ENCODE results near the gene PTPRN2.
"Not testable (repeated sequence)": the region's sequence is repeated elsewhere in the genome, so short reads cannot be mapped to it uniquely, and the experiment has no call there.

Gene PTPRN2

DNA sequence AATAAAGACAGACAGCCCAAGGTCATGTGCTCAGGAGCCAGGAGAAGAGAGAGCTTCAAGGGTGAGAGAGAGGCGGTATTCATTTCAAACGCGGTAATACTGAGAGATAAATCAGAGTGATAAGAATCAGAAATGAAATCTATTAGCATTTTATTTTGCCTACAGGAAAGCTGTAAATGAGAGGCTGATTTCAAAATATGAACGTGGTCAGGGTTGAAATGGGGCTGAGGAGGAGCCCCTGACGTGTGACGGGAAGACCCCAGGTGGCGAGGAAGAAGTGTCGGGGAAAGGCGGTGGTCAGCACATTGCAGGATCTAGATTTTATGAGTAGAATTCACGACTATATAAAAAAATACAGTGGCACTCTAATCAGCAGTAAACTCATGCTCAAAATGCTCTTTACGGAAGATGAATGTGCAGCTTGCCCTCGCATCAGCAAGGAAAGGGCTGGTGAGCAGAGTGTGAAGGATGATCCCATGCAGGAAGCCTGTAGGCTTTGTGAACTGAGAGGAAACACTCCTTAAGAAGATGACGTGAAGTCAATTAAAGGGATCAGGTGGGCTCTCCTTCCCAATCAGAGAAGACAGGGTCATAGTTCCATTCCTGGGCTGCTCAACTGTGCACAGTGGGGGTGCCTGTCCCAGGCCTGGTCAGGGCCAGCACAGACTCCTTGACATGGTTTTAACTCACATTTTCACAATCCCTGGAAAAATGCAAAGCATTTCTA, 360.2 kb downstream of the PTPRN2 start:
- no peaks in the 10 kb centered on the region for H3K4me1 ChIP-seq (ENCODE audit: insufficient read depth, low read length)
- no peaks in the 10 kb centered on the region for H3K36me3 ChIP-seq (ENCODE audit: insufficient read depth, low read length)
- H3K9me3 ChIP-seq (ENCODE audit: control insufficient read depth, insufficient read depth, low read length), result no peaks in the 10 kb centered on the region
- no peak overlapping the region for H3K9ac ChIP-seq (ENCODE audit: low read depth, low read length)

DNA sequence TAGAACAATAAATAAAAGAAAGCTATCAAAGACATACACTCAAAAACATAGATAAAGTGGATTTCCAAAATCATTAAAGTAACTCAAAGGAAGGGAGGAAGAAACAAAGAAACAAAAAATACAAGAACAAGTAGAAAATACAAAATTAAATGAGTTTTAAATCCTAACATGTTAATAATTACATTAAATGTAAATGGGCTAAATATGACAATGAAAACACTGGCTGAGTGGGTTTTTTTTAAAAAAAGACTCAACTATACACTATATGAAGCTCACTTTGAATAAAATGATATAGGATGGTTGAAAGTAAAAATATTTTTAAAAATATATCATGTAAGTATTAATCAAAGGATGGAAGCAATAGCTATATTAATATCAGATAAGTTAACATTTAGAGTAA, 371.4 kb downstream of the PTPRN2 start:
- H3K9ac ChIP-seq (ENCODE audit: low read depth, low read length), result no peak overlapping the region
- no peaks in the 10 kb centered on the region for H3K36me3 ChIP-seq (ENCODE audit: insufficient read depth, low read length)
- H3K9me3 ChIP-seq (ENCODE audit: control insufficient read depth, insufficient read depth, low read length), result no peaks in the 10 kb centered on the region
- H3K4me1 ChIP-seq (ENCODE audit: insufficient read depth, low read length), result no peaks in the 10 kb centered on the region

DNA sequence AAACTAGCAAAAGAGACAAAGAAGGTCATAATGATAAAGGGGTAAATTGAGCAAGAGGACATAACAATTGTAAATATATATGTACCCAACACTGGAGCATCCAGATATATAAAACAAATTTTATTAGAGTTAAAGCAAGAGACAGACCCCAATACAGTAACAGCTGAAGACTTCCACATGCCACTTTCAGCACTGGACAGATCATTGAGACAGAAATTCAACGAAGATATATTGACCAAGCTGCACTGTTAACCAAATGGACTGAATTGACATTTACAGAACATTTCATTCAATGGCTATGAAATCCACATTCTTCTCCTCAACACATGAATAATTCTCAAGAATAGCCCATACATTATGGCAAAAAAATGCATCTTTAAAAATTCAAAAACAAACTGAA, 378.2 kb downstream of the PTPRN2 start:
- H3K9me3 ChIP-seq (ENCODE audit: control insufficient read depth, insufficient read depth, low read length), result no peaks in the 10 kb centered on the region
- no peak overlapping the region for H3K9ac ChIP-seq (ENCODE audit: low read depth, low read length)
- no peaks in the 10 kb centered on the region for H3K4me1 ChIP-seq (ENCODE audit: insufficient read depth, low read length)
- no peaks in the 10 kb centered on the region for H3K36me3 ChIP-seq (ENCODE audit: insufficient read depth, low read length)

DNA sequence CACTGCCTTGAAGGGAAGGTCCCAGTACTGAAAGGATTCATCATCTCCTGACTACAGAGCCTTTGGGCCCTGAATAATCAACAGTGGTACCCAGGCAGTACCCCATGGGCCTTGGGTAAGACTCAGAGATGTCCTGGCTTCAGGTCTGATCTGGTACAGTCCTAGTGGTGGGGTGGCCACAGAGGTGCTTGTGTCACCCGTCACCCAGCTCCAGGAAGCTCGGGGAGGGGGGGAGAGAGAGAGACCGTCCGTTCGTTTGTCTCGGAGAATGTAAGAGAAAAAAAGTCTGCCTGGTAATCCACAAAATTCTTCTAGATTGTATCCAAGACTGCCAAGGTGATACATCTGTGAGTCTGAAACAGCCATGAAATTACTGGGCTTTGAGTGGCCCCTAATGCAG, 381.3 kb downstream of the PTPRN2 start:
- Histone ChIP-seq H3K36me3 (ENCODE audit: insufficient read depth, low read length) (no peaks in the 10 kb centered on the region), H3K9ac (ENCODE audit: low read depth, low read length) (no peak overlapping the region), H3K4me1 (ENCODE audit: insufficient read depth, low read length) (no peaks in the 10 kb centered on the region), H3K9me3 (ENCODE audit: control insufficient read depth, insufficient read depth, low read length) (no peaks in the 10 kb centered on the region)

DNA sequence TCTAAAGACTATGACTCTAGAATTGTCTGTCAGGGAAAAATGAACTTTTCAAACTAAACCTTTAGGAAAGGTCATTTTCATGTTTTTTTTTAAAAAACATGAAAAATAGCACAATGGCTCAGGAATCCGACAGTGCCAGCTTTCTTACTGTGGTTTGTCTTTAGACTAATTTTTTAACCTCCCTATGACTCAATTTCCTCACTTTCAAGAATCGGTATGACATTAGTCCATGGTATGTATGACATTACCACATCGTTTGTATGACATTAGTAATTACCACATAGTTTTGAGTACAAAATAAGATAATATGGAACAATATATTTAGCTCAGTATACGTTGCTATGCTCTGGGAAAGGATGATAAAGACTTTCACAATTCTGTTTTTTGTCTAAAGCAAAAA, 383.2 kb downstream of the PTPRN2 start:
- H3K9ac ChIP-seq (ENCODE audit: low read depth, low read length), result no peak overlapping the region
- no peaks in the 10 kb centered on the region for H3K9me3 ChIP-seq (ENCODE audit: control insufficient read depth, insufficient read depth, low read length)
- H3K36me3 ChIP-seq (ENCODE audit: insufficient read depth, low read length), result no peaks in the 10 kb centered on the region
- no peaks in the 10 kb centered on the region for H3K4me1 ChIP-seq (ENCODE audit: insufficient read depth, low read length)

DNA sequence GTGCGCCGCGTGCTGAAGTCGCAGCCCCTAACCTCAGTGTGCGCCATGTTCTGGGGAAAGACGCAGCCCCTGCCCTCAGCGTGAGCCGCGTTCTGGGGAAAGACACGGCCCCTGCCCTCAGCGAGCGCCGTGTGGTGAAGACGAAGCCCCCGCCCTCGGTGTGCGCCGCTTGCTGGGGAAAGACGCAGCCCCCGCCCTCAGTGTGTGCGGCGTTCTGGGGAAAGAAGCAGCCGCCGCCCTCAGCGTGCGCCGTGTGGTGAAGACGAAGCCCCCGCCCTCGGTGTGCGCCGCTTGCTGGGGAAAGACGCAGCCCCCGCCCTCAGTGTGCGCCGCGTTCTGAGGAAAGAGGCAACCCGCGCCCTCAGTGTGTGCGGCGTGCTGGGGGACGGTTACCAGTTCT, 383.7 kb downstream of the PTPRN2 start:
- H3K36me3 ChIP-seq (ENCODE audit: insufficient read depth, low read length); H3K9ac ChIP-seq (ENCODE audit: low read depth, low read length); H3K4me1 ChIP-seq (ENCODE audit: insufficient read depth, low read length); H3K9me3 ChIP-seq (ENCODE audit: control insufficient read depth, insufficient read depth, low read length): not testable (repeated sequence)

DNA sequence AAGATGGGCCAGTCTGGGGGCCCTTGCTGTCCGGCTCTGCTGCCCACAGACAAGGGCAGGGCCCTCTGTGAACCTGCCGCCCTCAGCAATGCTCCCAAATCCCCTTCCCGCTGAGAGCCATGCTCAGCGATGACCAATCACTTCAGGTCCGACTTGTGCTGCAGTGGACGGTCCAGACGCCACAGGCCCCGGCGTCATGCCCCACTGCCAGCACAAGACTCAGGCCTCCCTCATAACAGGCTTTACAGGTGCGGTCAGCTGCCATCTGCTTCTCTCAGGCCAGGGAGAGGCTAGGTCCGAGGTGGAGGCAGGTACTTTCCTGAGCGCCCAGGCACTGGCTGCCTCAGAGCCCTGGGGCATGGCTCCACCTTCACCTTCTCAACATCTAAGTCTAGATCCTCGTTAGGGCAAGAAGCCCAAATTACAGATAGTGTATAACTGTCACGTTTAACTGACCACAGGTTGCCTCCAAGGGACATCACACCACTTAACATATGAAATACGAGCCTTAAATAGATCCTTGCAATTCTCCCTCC, 393.2 kb downstream of the PTPRN2 start:
- no peaks in the 10 kb centered on the region for H3K36me3 ChIP-seq (ENCODE audit: insufficient read depth, low read length)
- no peaks in the 10 kb centered on the region for H3K9me3 ChIP-seq (ENCODE audit: control insufficient read depth, insufficient read depth, low read length)
- no peak overlapping the region for H3K9ac ChIP-seq (ENCODE audit: low read depth, low read length)
- no peaks in the 10 kb centered on the region for H3K4me1 ChIP-seq (ENCODE audit: insufficient read depth, low read length)

DNA sequence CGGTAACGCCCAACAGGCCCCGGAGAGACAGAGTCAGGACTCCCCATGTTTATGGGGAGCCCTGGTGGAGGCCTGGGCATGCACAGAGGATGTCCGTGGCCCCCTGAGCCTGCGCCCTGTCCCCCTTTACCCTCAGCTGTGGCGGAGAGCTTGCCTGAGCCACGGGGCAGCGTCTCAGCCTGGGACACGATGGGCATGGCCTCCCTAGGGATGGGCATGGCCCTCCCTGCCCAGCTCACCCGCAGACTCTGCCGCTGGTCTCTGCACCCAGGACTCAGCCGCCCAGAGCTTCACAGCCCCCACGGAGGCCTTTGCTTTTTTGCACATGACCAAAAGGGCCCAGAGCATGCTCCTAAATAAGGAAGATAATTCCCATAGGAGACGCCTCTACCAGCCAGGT, 394.2 kb downstream of the PTPRN2 start:
- no peaks in the 10 kb centered on the region for H3K9me3 ChIP-seq (ENCODE audit: control insufficient read depth, insufficient read depth, low read length)
- no peaks in the 10 kb centered on the region for H3K4me1 ChIP-seq (ENCODE audit: insufficient read depth, low read length)
- no peaks in the 10 kb centered on the region for H3K36me3 ChIP-seq (ENCODE audit: insufficient read depth, low read length)
- H3K9ac ChIP-seq (ENCODE audit: low read depth, low read length), result no peak overlapping the region

DNA sequence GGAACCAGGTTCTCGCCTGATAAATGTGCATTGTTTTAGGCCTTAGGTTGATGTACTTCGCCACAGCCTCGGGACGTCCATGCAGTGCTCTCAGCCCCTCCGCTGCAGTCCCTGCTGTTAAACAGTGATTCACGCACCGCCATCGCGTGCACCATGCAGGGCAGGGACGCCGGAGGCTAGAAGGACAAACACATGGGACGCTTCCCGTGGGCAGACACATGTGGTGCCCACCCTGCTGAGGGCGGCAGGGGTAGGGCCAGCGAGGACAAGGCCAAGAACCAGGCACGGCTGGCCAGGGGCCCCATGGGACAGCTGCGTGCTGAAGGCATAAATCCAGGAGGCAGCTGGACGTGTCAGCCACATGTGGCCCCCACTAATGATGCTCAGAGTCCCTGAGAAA, 394.7 kb downstream of the PTPRN2 start:
- Histone ChIP-seq H3K4me1 (ENCODE audit: insufficient read depth, low read length) (no peaks in the 10 kb centered on the region), H3K9ac (ENCODE audit: low read depth, low read length) (no peak overlapping the region), H3K9me3 (ENCODE audit: control insufficient read depth, insufficient read depth, low read length) (no peaks in the 10 kb centered on the region), H3K36me3 (ENCODE audit: insufficient read depth, low read length) (no peaks in the 10 kb centered on the region)

DNA sequence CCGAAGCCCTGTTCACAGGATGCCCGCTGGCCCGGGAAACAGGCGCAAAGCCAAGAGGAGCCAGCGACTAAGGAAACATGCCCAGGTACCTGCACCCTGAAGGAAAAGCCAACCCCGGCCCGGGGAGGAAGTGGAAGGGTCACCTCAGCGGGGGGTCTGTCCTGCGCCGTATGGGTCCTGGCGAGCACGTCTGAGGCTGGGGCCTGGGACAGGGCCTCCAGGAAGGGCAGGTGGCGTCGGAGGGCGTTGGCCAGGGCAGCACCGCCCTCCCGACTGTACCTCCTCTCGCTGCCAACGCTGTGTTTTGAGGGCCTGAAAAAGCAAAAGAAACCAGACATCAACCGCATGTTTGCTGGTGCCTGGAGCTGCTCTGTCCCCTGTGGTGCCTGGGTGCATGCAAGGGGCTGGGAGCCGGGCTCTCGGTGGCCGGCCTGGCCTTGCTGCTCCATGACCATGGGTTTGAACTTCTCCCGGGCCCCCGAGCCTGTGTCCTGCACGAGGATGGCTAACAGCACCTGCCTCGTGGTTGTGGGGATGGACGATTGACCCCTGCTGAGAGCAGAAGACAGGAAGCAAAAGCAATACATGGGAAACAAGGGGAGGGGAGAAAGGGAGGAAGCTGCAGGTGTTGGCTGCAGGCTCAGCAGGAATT, 395.3 kb downstream of the PTPRN2 start:
- Histone ChIP-seq H3K4me1 (ENCODE audit: insufficient read depth, low read length) (no peaks in the 10 kb centered on the region), H3K9me3 (ENCODE audit: control insufficient read depth, insufficient read depth, low read length) (no peaks in the 10 kb centered on the region), H3K36me3 (ENCODE audit: insufficient read depth, low read length) (no peaks in the 10 kb centered on the region), H3K9ac (ENCODE audit: low read depth, low read length) (no peak overlapping the region)

DNA sequence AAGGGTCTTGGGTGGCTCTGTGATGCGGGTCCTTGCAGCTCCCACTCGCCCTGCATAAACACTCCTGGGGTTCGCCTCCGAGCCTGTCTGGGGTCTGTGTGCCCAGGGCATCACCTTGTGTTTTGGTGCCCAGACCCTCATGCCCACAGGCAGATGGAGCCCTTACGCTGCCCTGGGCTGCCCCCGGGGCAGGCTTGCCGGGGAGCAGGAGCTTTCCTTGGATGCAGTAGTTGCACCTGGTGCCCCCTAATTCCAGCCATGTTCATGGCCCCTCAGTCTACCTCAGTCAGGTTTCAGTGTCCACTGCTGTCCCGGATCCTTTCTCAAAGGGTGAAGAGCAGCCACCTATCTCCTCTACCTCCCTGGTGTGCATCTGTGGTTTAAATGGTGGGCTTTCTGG, 396.0 kb downstream of the PTPRN2 start:
- Histone ChIP-seq H3K9ac (ENCODE audit: low read depth, low read length) (no peak overlapping the region), H3K9me3 (ENCODE audit: control insufficient read depth, insufficient read depth, low read length) (no peaks in the 10 kb centered on the region), H3K36me3 (ENCODE audit: insufficient read depth, low read length) (no peaks in the 10 kb centered on the region), H3K4me1 (ENCODE audit: insufficient read depth, low read length) (no peaks in the 10 kb centered on the region)

DNA sequence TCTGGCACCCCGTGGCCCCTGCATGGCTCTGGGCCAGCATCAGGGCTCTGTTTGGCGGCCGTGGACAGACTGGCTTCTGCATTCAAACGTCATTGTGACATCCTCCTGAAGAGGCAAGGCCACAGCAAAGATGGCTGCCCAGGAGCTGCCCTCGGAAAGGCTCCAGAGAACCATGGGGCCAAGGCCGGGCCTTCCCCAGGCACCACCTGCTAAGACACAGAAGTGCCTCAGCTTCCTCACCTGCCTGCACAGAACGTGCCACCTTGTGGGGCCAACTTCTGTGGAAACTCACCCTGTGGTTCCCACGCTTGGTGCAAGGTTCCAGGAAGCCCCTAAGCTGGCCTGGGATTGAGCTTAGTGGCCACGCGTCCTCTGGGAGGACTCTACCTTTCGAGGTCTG, 396.9 kb downstream of the PTPRN2 start:
- no peaks in the 10 kb centered on the region for H3K36me3 ChIP-seq (ENCODE audit: insufficient read depth, low read length)
- no peaks in the 10 kb centered on the region for H3K9me3 ChIP-seq (ENCODE audit: control insufficient read depth, insufficient read depth, low read length)
- no peaks in the 10 kb centered on the region for H3K4me1 ChIP-seq (ENCODE audit: insufficient read depth, low read length)
- H3K9ac ChIP-seq (ENCODE audit: low read depth, low read length), result no peak overlapping the region

DNA sequence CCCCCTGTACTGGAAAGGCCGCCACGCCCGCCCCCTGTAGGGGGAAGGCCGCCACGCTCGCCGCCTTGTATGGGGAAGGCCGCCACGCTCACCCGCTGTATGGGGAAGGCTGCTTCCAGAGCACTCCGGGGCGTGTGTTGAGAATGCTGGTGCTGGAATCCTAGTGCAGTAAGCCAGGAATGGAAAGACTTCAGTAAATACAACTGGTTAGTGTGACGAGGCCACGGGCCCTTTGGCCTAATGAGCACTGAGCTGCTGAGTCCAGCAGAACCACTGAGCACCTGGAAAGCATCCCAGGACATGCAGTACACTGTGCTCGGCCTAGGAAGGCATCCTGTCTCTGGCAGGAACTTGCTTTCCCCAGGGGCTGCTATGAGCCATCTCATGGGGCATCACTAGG, 398.9 kb downstream of the PTPRN2 start:
- Histone ChIP-seq H3K9me3 (ENCODE audit: control insufficient read depth, insufficient read depth, low read length) (no peaks in the 10 kb centered on the region), H3K4me1 (ENCODE audit: insufficient read depth, low read length) (no peaks in the 10 kb centered on the region), H3K36me3 (ENCODE audit: insufficient read depth, low read length) (no peaks in the 10 kb centered on the region), H3K9ac (ENCODE audit: low read depth, low read length) (no peak overlapping the region)

DNA sequence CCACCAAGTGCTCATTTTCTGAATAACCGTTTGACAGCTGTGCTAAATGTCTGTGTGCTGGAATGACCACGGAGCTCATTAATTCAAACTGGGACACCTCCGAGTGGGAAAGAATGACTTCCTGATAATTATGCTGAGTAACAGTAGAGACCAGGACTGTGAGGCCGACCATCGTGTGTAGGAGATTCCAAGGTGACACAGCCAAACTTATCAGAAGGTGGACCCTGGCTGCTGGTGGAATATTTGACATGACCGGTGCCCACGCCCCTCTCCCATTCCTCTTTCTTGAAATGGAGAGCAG, 400.0 kb downstream of the PTPRN2 start:
- H3K4me1 ChIP-seq (ENCODE audit: insufficient read depth, low read length), result no peaks in the 10 kb centered on the region
- H3K36me3 ChIP-seq (ENCODE audit: insufficient read depth, low read length), result no peaks in the 10 kb centered on the region
- H3K9me3 ChIP-seq (ENCODE audit: control insufficient read depth, insufficient read depth, low read length), result no peaks in the 10 kb centered on the region
- no peak overlapping the region for H3K9ac ChIP-seq (ENCODE audit: low read depth, low read length)

DNA sequence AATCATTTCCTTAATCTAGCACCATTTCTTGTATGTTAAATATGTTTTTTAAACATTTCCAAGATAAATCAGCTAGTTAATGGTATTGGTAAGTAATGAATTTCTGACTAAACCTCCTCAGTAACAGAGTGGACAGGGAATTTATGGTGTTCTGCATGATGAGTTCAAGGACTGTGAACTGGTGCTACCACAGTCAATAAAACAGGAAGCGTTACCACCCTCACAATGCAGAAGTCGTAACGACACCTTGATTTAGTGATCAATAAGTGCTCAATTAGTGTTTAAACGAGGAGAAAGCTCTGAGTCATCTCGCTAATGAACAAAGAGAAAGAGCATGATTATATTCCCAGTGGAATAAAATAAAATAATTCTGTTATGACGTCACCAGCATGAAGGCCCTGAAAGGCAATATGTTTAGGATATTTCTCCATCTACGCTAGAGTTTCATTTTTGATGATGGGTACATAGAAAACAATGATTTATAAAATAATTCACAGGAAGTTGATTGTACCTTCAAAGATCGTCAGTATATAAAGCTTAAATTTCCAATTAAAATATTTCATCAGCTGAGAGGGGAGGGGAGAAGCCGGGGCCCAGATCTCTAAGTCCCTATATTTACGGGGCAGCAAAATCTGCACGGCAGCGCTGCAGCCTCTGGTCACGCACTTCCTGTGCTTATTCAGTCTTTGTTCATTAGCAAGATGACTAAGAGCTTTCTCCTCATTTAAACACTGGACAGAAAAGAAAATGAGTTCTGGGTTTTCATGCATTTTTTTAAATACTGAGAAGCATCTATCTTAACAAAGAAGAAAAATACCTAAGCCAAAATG, 400.5 kb downstream of the PTPRN2 start:
- Histone ChIP-seq H3K4me1 (ENCODE audit: insufficient read depth, low read length) (no peaks in the 10 kb centered on the region), H3K9ac (ENCODE audit: low read depth, low read length) (no peak overlapping the region), H3K36me3 (ENCODE audit: insufficient read depth, low read length) (no peaks in the 10 kb centered on the region), H3K9me3 (ENCODE audit: control insufficient read depth, insufficient read depth, low read length) (no peaks in the 10 kb centered on the region)

All from ES-I3 (cell line).